ENCODE data around the gene PGLYRP4.

DNA sequence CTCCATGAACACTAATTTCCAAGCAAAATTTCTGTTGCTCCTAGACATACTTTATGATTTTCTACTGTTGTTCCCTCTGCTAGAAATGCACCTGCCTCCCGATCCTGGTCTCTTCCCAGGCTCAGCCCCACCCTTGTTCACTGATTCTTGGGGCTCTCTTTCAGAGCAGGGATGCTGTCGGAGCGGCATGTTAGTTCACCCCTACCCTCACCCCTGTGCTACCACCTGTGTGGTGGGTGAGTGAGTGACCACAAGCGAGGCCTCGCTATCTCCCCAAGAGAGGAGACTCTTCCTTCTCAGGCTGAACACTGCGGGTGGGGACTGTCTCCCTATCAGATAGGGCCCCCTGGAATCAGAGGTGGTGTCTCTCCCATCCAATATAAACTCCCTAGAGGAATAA lies 47.1 kb upstream of the PGLYRP4 start:
- no peak for TF ChIP-seq CTCF (IDR thresholded peaks at IDR 0.05; ENCODE audit: low read length)
- no peak for TF ChIP-seq EZH2 (optimal IDR thresholded peaks at IDR 0.05; ENCODE audit: low read depth, low read length)
- TF ChIP-seq EZH2phosphoT487 (IDR thresholded peaks at IDR 0.05; ENCODE audit: low read length) = no peak
